HCT116 (cell line): ENCODE results near the gene ABLIM1. TPM values are rescaled to one million over a fixed set of nuclear protein-coding genes. Genes with fewer than 3 reads are reported as not detected.

Experiments
- ATAC-seq: fragments of 200-7000 bp; cut with Tn5 transposase; 2 replicates; pipeline ENCODE4 v1.9.1; 2020; ENCODE audit warnings: mild to moderate bottlenecking, moderate library complexity
- BruUV-seq: library from RNA; stranded (reverse); fragments of 400-500 nt; replicated peaks from 2 replicates; lab custom pipeline; 2021; lab: Mats Ljungman, UMichigan
- CTCF ChIA-PET: fragments of 300-600 bp; sonication (Branson Sonifier 250); formaldehyde crosslinking; loops from one replicate; lab custom pipeline; 2021; ENCODE audit warnings: antibody characterized with exemption; lab: Charles Lee
- POLR2A ChIA-PET: fragments of 300-600, 350-600 bp; sonication (Branson Sonifier 250); formaldehyde crosslinking; loops from one replicate; lab custom pipeline; 2021; ENCODE audit warnings: antibody characterized with exemption; lab: Charles Lee
- RAD21 ChIA-PET, 2 experiments: fragments of 300-600 bp; sonication (Branson Sonifier 250); formaldehyde crosslinking; loops; one replicate each; lab custom pipeline; 2023; ENCODE audit warnings: low total read pairs in 2 of 2; ENCODE audit not compliant: uncharacterized antibody in 2 of 2, unreplicated experiment in 2 of 2, low non-redundant PET in 1 of 2; lab: Charles Lee
- DNase-seq: peaks from one replicate; pipeline ENCODE4 v3.0.0-alpha.2; 2010; ENCODE audit warnings: low read depth, low spot score
- H2AFZ ChIP-seq: fragments of 200-600 bp; shearing (Covaris generic), sonication (generic); 2 replicates; pipeline ENCODE4 v1.6.1; 2017; ENCODE audit warnings: low read depth, mixed run types, mixed read lengths, antibody characterized with exemption, low read length; ENCODE audit not compliant: poor library complexity, severe bottlenecking
- H3K27ac ChIP-seq: 2 replicates; pipeline ENCODE4 v1.5.1; 2012; ENCODE audit warnings: low read depth, low read length
- H3K27me3 ChIP-seq: fragments of 200-600 bp; sonication (generic); 2 replicates; pipeline ENCODE4 v1.6.1; 2016; ENCODE audit warnings: mixed run types, low read length, mixed read lengths; ENCODE audit not compliant: insufficient read depth
- H3K36me3 ChIP-seq, 2 experiments: fragments of 200-500 bp in 1 of 2; fragments of 200-600 bp in 1 of 2; sonication (Bioruptor generic) in 1 of 2; sonication (generic) in 1 of 2; 2 replicates each; pipeline versions ENCODE4 v1.5.1 to v1.6.1; 2014 to 2016; ENCODE audit warnings: low read length in 2 of 2, inconsistent platforms in 1 of 2, mixed read lengths in 1 of 2, mixed run types in 1 of 2; ENCODE audit not compliant: insufficient read depth in 2 of 2, control insufficient read depth in 1 of 2
- H3K4me1 ChIP-seq, 2 experiments: fragments of 200-600 bp in 1 of 2; sonication (generic) in 1 of 2; 2 replicates each; pipeline versions ENCODE4 v1.5.1 to v1.6.1; 2012 to 2017; ENCODE audit warnings: low read length in 2 of 2, inconsistent platforms in 1 of 2, mild to moderate bottlenecking in 1 of 2, mixed read lengths in 1 of 2, mixed run types in 1 of 2, moderate library complexity in 1 of 2; ENCODE audit not compliant: insufficient read depth in 2 of 2, control insufficient read depth in 1 of 2
- H3K4me2 ChIP-seq: fragments of 200-600 bp; sonication (generic); 2 replicates; pipeline ENCODE4 v1.6.1; 2017; ENCODE audit warnings: mixed run types, low read length, mixed read lengths
- H3K4me3 ChIP-seq, 2 experiments: fragments of 200-600 bp in 1 of 2; sonication (generic) in 1 of 2; replicated peaks in 1 of 2; 2 replicates each; pipeline ENCODE4 v1.5.1; 2011 to 2016; ENCODE audit warnings: low read length in 2 of 2, control low read depth in 1 of 2, low read depth in 1 of 2, mild to moderate bottlenecking in 1 of 2, mixed read lengths in 1 of 2, mixed run types in 1 of 2
- H3K79me2 ChIP-seq: fragments of 200-600 bp; sonication (generic); 2 replicates; pipeline ENCODE4 v1.6.1; 2017; ENCODE audit warnings: mild to moderate bottlenecking, mixed run types, low read length, moderate library complexity, mixed read lengths; ENCODE audit not compliant: insufficient read depth
- H3K9ac ChIP-seq: fragments of 200-600 bp; sonication (generic); 2 replicates; pipeline ENCODE4 v1.6.1; 2016; ENCODE audit warnings: low read length, mixed read lengths
- H3K9me2 ChIP-seq: fragments of 200-600 bp; sonication (generic), shearing (Covaris generic); 2 replicates; pipeline ENCODE4 v1.6.1; 2017; ENCODE audit warnings: mixed run types, mild to moderate bottlenecking, moderate library complexity; ENCODE audit not compliant: insufficient read depth
- H3K9me3 ChIP-seq, 2 experiments: fragments of 200-500 bp in 1 of 2; fragments of 200-600 bp in 1 of 2; sonication (Bioruptor generic) in 1 of 2; sonication (generic) in 1 of 2; 2 replicates each; pipeline ENCODE4 v1.6.1; 2014 to 2017; ENCODE audit warnings: low read length in 2 of 2, mixed read lengths in 2 of 2, inconsistent platforms in 1 of 2, low read depth in 1 of 2, mild to moderate bottlenecking in 1 of 2, mixed run types in 1 of 2, moderate library complexity in 1 of 2; ENCODE audit not compliant: control insufficient read depth in 1 of 2, insufficient read depth in 1 of 2
- H4K20me1 ChIP-seq: fragments of 200-600 bp; sonication (generic), shearing (Covaris generic); 2 replicates; pipeline ENCODE4 v1.6.1; 2017; ENCODE audit warnings: mixed run types, mild to moderate bottlenecking, moderate library complexity; ENCODE audit not compliant: insufficient read depth
- CBX3 ChIP-seq: IDR thresholded peaks from 2 replicates; pipeline ENCODE4 v1.6.1; 2012; ENCODE audit warnings: low read depth
- CEBPB ChIP-seq: IDR thresholded peaks from 2 replicates; pipeline ENCODE4 v1.6.1; 2012; ENCODE audit warnings: low read depth
- ELF1 ChIP-seq: IDR thresholded peaks from 2 replicates; pipeline ENCODE4 v1.6.1; 2012; ENCODE audit warnings: low read depth, borderline replicate concordance
- EZH2 ChIP-seq: fragments of 200-600 bp; sonication (generic); IDR thresholded peaks from 2 replicates; pipeline ENCODE4 v1.6.1; 2017; ENCODE audit warnings: antibody characterized with exemption, mixed run types
- FOSL1 ChIP-seq: IDR thresholded peaks from 2 replicates; pipeline ENCODE4 v1.6.1; 2012; ENCODE audit warnings: low read depth
- JUND ChIP-seq: IDR thresholded peaks from 2 replicates; pipeline ENCODE4 v1.6.1; 2012
- POLR2A ChIP-seq: IDR thresholded peaks from 2 replicates; pipeline ENCODE4 v1.7.0; 2011; ENCODE audit warnings: borderline replicate concordance; ENCODE audit not compliant: insufficient read depth, insufficient read length; ENCODE audit errors: extremely low read depth
- POLR2AphosphoS5 ChIP-seq: IDR thresholded peaks from 2 replicates; pipeline ENCODE4 v1.6.1; 2011; ENCODE audit warnings: mild to moderate bottlenecking, low read depth, low read length, moderate library complexity
- REST ChIP-seq: IDR thresholded peaks from 2 replicates; pipeline ENCODE4 v1.6.1; 2012; ENCODE audit warnings: low read depth
- SP1 ChIP-seq: IDR thresholded peaks from 2 replicates; pipeline ENCODE4 v1.6.1; 2012; ENCODE audit warnings: low read depth
- TCF7L2 ChIP-seq: IDR thresholded peaks from 2 replicates; pipeline ENCODE4 v1.7.0; 2011; ENCODE audit warnings: borderline replicate concordance, inconsistent platforms; ENCODE audit not compliant: insufficient read depth, insufficient read length; ENCODE audit errors: extremely low read depth
- YY1 ChIP-seq: IDR thresholded peaks from 2 replicates; pipeline ENCODE4 v1.6.1; 2011; ENCODE audit warnings: low read length, low read depth, moderate library complexity, mild to moderate bottlenecking; ENCODE audit not compliant: insufficient replicate concordance; ENCODE audit errors: extremely low read depth
- ZBTB33 ChIP-seq: IDR thresholded peaks from 2 replicates; pipeline ENCODE4 v1.6.1; 2011; ENCODE audit warnings: mild to moderate bottlenecking, low read length, moderate library complexity; ENCODE audit not compliant: insufficient replicate concordance; ENCODE audit errors: extremely low read depth
- ZFX ChIP-seq: fragments of 450-650 bp; IDR thresholded peaks from 2 replicates; pipeline ENCODE4 v1.6.1; 2017
- intact Hi-C: fragments of 100-400 bp; cut with micrococcal nuclease; formaldehyde crosslinking; loops from 2 replicates; pipeline ENCODE4 v1.10.0; 2022
- total RNA-seq: library from RNA; stranded (reverse); gene quantifications from one replicate; pipeline ENCODE4 v1.2.1, GENCODE V29; 2021; ENCODE audit not compliant: unreplicated experiment
- TF ChIP-seq, protein P1 (sequence below): IDR thresholded peaks from 2 replicates; pipeline ENCODE4 v1.6.1; 2012

The ABLIM1 gene
- total RNA-seq, 1 experiment from 2014 or later, result 96.2 TPM

DNA sequence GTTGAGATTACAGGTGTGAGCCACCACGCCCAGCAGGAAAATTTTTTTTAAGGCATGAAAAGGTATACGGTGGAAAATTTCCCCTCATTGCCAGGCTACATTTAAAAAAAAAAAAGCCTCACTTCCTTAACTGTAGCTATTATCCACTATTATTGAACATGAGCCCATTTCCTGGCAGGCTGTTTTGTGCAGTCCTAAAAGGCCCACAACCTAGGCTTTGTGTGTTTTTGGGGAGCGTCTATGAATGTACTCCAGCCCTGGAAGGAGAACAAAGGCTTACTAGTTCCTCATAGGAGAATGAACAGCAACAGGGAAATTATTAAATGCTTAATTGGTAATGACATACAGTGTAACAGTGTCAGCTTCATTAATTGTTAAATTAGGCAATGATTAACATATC lies 111.0 kb downstream of the ABLIM1 start:
- no peaks in the 10 kb centered on the region for H3K9me2 ChIP-seq
- ChIA-PET RAD21 (interaction anchor here (0.7 to 4.5 kb wide), 4 partner anchors 20 to 316 kb away, joined by 3 to 23 read pairs (median 6); no protein-coding TSS in a partner anchor), CTCF (interaction anchor here (0.8 to 7.0 kb wide), 5 partner anchors 59 to 243 kb away, joined by 3 to 96 read pairs (median 4); no protein-coding TSS in a partner anchor), POLR2A (no interaction called here)
- H2AFZ ChIP-seq, result no peak overlapping the region
- no peak overlapping the region for H3K27ac ChIP-seq
- H4K20me1 ChIP-seq, result no peaks in the 10 kb centered on the region
- no peaks in the 10 kb centered on the region for H3K9me3 ChIP-seq
- H3K4me3 ChIP-seq, result no peak overlapping the region
- TF ChIP-seq, protein P1, sequence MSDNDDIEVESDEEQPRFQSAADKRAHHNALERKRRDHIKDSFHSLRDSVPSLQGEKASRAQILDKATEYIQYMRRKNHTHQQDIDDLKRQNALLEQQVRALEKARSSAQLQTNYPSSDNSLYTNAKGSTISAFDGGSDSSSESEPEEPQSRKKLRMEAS, result no peak
- TF ChIP-seq ELF1, result no peak
- no peak for TF ChIP-seq CBX3
- no peak for TF ChIP-seq TCF7L2
- no peak for TF ChIP-seq POLR2A
- no peak for TF ChIP-seq YY1
- no peak for TF ChIP-seq POLR2AphosphoS5
- no peak for TF ChIP-seq FOSL1
- TF ChIP-seq JUND, result no peak
- TF ChIP-seq EZH2, result no peak
- H3K36me3 ChIP-seq, result no peaks in the 10 kb centered on the region
- peaks cover 10 to 12% of the 10 kb centered on the region in 2 experiments; a peak in 2 of 4 replicates for H3K4me1 ChIP-seq
- ATAC-seq (no peak), DNase-seq (no peak)
- no peak overlapping the region for H3K9ac ChIP-seq
- H3K27me3 ChIP-seq, result no peaks in the 10 kb centered on the region
- no peak overlapping the region for H3K4me2 ChIP-seq
- no TSS peak for BruUV-seq
- no peaks in the 10 kb centered on the region for H3K79me2 ChIP-seq
- intact Hi-C loops, result no loop called here

DNA sequence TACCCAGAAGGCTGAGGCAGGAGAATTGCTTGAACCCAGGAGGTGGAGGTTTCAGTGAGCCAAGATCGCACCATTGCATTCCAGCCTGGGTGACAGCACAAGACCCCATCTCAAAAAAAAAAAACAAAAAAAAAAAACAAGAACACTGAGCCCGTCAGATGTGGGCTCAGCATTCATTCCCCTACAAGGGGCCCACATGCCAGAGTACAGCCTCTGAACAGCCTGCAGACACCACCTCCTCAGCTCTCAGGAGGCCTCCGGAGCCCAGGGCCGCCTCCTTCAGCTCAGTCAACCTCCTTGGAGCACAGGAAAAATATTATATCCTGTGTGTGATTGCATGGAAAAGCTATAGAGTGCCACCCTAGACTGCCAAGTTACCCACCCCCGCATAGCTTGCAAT lies 112.3 kb downstream of the ABLIM1 start:
- H3K4me1 ChIP-seq, result peaks cover 10 to 12% of the 10 kb centered on the region in 2 experiments; a peak in 2 of 4 replicates
- no peaks in the 10 kb centered on the region for H3K9me3 ChIP-seq
- intact Hi-C loops, result no loop called here
- no peak overlapping the region for H3K4me3 ChIP-seq
- no TSS peak for BruUV-seq
- no peaks in the 10 kb centered on the region for H3K79me2 ChIP-seq
- no peak overlapping the region for H2AFZ ChIP-seq
- ATAC-seq (no peak), DNase-seq (no peak)
- no peak overlapping the region for H3K4me2 ChIP-seq
- no peaks in the 10 kb centered on the region for H3K9me2 ChIP-seq
- ChIA-PET POLR2A (interaction anchor here (0.8 kb wide), 1 partner anchor 19 kb away, joined by 3 read pairs; no protein-coding TSS in a partner anchor), RAD21 (interaction anchor here in 1 of 2 experiments (0.7 kb wide), 2 partner anchors 55 to 854 kb away, joined by 4 read pairs; no protein-coding TSS in a partner anchor), CTCF (interaction anchor here (1.4 to 7.0 kb wide), 4 partner anchors 58 to 242 kb away, joined by 4 to 96 read pairs (median 32); no protein-coding TSS in a partner anchor)
- no peak overlapping the region for H3K27ac ChIP-seq
- H3K27me3 ChIP-seq, result no peaks in the 10 kb centered on the region
- no peaks in the 10 kb centered on the region for H4K20me1 ChIP-seq
- no peak overlapping the region for H3K9ac ChIP-seq
- H3K36me3 ChIP-seq, result no peaks in the 10 kb centered on the region
- TF ChIP-seq SP1, result no peak
- no peak for TF ChIP-seq CEBPB
- TF ChIP-seq ZBTB33, result no peak
- no peak for TF ChIP-seq YY1
- TF ChIP-seq CBX3, result no peak
- TF ChIP-seq ZFX, result no peak
- TF ChIP-seq POLR2AphosphoS5, result no peak
- TF ChIP-seq FOSL1, result no peak
- no peak for TF ChIP-seq REST
- TF ChIP-seq EZH2, result no peak
- no peak for TF ChIP-seq POLR2A
